ENCODE measurements around the gene FOXP4. TPM values are rescaled to one million over a fixed set of nuclear protein-coding genes. Genes with fewer than 3 reads are reported as not detected.

Gene FOXP4
- total and polyA plus RNA-seq, 4 donors: 2.5 to 16.0 (median 4.3) TPM

- Histone ChIP-seq H3K9me3 (ENCODE audit: control insufficient read depth in 4 of 4, low read length in 3 of 4) (no peaks in the 10 kb centered on the region), H3K36me3 (ENCODE audit: control insufficient read depth in 4 of 4, insufficient read depth in 3 of 4, low read depth in 1 of 4, low read length in 3 of 4) (no peaks in the 10 kb centered on the region), H3K27me3 (ENCODE audit: control insufficient read depth in 4 of 4, insufficient read depth in 4 of 4, low read length in 3 of 4) (no peaks in the 10 kb centered on the region), H3K4me3 (ENCODE audit: low read depth in 1 of 3, low read length in 3 of 3) (no peak overlapping the region), H3K4me1 (ENCODE audit: control insufficient read depth in 4 of 4, insufficient read depth in 4 of 4, low read length in 3 of 4) (no peaks in the 10 kb centered on the region), H3K27ac (ENCODE audit: low read depth in 1 of 2, low read length in 2 of 2) (no peak overlapping the region), H3K9ac (ENCODE audit: low read depth in 1 of 2, low read length in 2 of 2) (no peak overlapping the region)
- 98% methylated on average over 2 of the region's 2 CpGs for WGBS
- TF ChIP-seq HNF4A (conservative IDR thresholded peaks at IDR 0.05): no peak
- TF ChIP-seq, protein P1, sequence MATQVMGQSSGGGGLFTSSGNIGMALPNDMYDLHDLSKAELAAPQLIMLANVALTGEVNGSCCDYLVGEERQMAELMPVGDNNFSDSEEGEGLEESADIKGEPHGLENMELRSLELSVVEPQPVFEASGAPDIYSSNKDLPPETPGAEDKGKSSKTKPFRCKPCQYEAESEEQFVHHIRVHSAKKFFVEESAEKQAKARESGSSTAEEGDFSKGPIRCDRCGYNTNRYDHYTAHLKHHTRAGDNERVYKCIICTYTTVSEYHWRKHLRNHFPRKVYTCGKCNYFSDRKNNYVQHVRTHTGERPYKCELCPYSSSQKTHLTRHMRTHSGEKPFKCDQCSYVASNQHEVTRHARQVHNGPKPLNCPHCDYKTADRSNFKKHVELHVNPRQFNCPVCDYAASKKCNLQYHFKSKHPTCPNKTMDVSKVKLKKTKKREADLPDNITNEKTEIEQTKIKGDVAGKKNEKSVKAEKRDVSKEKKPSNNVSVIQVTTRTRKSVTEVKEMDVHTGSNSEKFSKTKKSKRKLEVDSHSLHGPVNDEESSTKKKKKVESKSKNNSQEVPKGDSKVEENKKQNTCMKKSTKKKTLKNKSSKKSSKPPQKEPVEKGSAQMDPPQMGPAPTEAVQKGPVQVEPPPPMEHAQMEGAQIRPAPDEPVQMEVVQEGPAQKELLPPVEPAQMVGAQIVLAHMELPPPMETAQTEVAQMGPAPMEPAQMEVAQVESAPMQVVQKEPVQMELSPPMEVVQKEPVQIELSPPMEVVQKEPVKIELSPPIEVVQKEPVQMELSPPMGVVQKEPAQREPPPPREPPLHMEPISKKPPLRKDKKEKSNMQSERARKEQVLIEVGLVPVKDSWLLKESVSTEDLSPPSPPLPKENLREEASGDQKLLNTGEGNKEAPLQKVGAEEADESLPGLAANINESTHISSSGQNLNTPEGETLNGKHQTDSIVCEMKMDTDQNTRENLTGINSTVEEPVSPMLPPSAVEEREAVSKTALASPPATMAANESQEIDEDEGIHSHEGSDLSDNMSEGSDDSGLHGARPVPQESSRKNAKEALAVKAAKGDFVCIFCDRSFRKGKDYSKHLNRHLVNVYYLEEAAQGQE (IDR thresholded peaks at IDR 0.05): no peak
- no peak for TF ChIP-seq GABPA (IDR thresholded peaks at IDR 0.05 in 1 of 2, conservative IDR thresholded peaks at IDR 0.05 in 1 of 2)
- TF ChIP-seq EGR1 (IDR thresholded peaks at IDR 0.05; ENCODE audit: low read depth in 2 of 2): no peak
- TF ChIP-seq SP1 (IDR thresholded peaks at IDR 0.05): no peak
- TF ChIP-seq ATF3 (IDR thresholded peaks at IDR 0.05): no peak
- TF ChIP-seq, protein P2, sequence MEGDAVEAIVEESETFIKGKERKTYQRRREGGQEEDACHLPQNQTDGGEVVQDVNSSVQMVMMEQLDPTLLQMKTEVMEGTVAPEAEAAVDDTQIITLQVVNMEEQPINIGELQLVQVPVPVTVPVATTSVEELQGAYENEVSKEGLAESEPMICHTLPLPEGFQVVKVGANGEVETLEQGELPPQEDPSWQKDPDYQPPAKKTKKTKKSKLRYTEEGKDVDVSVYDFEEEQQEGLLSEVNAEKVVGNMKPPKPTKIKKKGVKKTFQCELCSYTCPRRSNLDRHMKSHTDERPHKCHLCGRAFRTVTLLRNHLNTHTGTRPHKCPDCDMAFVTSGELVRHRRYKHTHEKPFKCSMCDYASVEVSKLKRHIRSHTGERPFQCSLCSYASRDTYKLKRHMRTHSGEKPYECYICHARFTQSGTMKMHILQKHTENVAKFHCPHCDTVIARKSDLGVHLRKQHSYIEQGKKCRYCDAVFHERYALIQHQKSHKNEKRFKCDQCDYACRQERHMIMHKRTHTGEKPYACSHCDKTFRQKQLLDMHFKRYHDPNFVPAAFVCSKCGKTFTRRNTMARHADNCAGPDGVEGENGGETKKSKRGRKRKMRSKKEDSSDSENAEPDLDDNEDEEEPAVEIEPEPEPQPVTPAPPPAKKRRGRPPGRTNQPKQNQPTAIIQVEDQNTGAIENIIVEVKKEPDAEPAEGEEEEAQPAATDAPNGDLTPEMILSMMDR (IDR thresholded peaks at IDR 0.05; ENCODE audit: low read depth, low read length, missing input control): no peak
- TF ChIP-seq FOXA2 (IDR thresholded peaks at IDR 0.05): no peak
- TF ChIP-seq HNF4G (IDR thresholded peaks at IDR 0.05): no peak
- no peak for TF ChIP-seq RXRA (IDR thresholded peaks at IDR 0.05)
- no peak for DNase-seq (ENCODE audit: low spot score)
These were observed 82.9 kb downstream of the FOXP4 start for GRCh38 chr6:41629128-41629527.

DNA sequence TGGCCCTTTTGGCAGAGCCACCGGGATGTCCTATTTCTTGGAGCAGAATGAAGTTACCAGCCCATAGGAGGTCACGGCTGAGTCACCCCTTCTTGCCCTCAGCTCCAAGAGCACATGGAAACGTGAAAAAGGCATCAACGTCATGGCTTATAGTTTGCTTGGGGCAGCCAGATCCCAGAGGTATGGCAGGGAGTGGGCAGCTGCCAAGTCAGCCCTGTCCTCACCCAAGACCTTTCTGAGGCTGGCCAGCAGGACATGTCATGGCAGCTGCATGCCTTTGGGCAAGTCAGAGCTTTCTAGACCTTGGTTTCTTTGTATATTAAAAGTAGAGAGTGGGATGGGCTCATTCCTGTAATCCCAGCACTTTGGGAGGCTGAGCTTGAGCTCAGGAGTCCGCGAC lies 83.9 kb downstream of the FOXP4 start:
- Histone ChIP-seq H3K27ac (ENCODE audit: low read depth in 1 of 2, low read length in 2 of 2) (no peak overlapping the region), H3K27me3 (ENCODE audit: control insufficient read depth in 4 of 4, insufficient read depth in 4 of 4, low read length in 3 of 4) (peaks cover 0 to 4% (median 0%) of the 10 kb centered on the region in 4 donors), H3K36me3 (ENCODE audit: control insufficient read depth in 4 of 4, insufficient read depth in 3 of 4, low read depth in 1 of 4, low read length in 3 of 4) (no peaks in the 10 kb centered on the region), H3K9me3 (ENCODE audit: control insufficient read depth in 4 of 4, low read length in 3 of 4) (no peaks in the 10 kb centered on the region), H3K4me1 (ENCODE audit: control insufficient read depth in 4 of 4, insufficient read depth in 4 of 4, low read length in 3 of 4) (no peaks in the 10 kb centered on the region), H3K9ac (ENCODE audit: low read depth in 1 of 2, low read length in 2 of 2) (no peak overlapping the region), H3K4me3 (ENCODE audit: low read depth in 1 of 3, low read length in 3 of 3) (no peak overlapping the region)
- WGBS: 89% methylated on average over 6 of the region's 6 CpGs
- DNase-seq (ENCODE audit: low spot score): no peak
- TF ChIP-seq HNF4A (conservative IDR thresholded peaks at IDR 0.05): no peak
- no peak for TF ChIP-seq GABPA (IDR thresholded peaks at IDR 0.05 in 1 of 2, conservative IDR thresholded peaks at IDR 0.05 in 1 of 2)
- TF ChIP-seq JUND (IDR thresholded peaks at IDR 0.05): no peak
- TF ChIP-seq TAF1 (conservative IDR thresholded peaks at IDR 0.05): no peak
- TF ChIP-seq NR2F2 (IDR thresholded peaks at IDR 0.05): no peak
- TF ChIP-seq, protein P1 (IDR thresholded peaks at IDR 0.05): no peak
- TF ChIP-seq EGR1 (IDR thresholded peaks at IDR 0.05; ENCODE audit: low read depth in 2 of 2): no peak
- TF ChIP-seq, protein P3, sequence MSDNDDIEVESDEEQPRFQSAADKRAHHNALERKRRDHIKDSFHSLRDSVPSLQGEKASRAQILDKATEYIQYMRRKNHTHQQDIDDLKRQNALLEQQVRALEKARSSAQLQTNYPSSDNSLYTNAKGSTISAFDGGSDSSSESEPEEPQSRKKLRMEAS (IDR thresholded peaks at IDR 0.05): no peak
- TF ChIP-seq YY1 (IDR thresholded peaks at IDR 0.05): no peak
- TF ChIP-seq HNF4G (IDR thresholded peaks at IDR 0.05): no peak
- TF ChIP-seq RAD21 (IDR thresholded peaks at IDR 0.05): no peak
- TF ChIP-seq RXRA (IDR thresholded peaks at IDR 0.05): no peak

Data from liver (tissue), 9 donors.